Inferior parietal cortex (tissue), 1 donor: ENCODE measurements around the gene BTC.
"Not testable (repeated sequence)": the region's sequence is repeated elsewhere in the genome, so short reads cannot be mapped to it uniquely, and the experiment has no call there.

Experiments
- DNase-seq: peaks from one replicate; pipeline ENCODE4 v3.0.0-alpha.2; 2016; ENCODE audit errors: extremely low spot score

The BTC gene

GRCh38 chr4:74758551-74759145, 35.7 kb downstream of the BTC start:
- no peak for DNase-seq

- no peak for DNase-seq
Observed at GRCh38 chr4:74757136-74757535, 37.2 kb downstream of the BTC start.

GRCh38 chr4:74755486-74755885, 38.8 kb downstream of the BTC start:
- DNase-seq, result no peak

GRCh38 chr4:74754218-74754617, 40.1 kb downstream of the BTC start:
- DNase-seq, result no peak

DNA sequence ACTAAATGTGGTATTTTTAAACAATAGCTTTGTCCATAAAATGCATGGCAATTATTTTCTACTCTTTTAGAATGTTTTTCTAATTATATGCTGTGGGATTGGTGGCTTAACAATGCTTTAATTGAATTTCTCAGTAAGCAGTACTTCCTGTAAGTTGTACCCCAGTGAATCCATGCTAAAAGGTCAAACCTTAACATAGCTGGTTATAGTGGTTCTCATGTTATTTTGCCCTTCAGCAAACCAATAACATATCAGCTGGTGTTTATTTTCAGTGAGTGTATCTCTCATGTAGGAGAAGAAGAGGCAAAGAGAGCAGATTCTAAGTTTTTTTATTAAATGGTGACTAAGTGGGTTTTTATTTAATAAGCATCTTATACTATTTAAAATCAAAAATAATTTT, 41.5 kb downstream of the BTC start:
- no peak for DNase-seq

DNA sequence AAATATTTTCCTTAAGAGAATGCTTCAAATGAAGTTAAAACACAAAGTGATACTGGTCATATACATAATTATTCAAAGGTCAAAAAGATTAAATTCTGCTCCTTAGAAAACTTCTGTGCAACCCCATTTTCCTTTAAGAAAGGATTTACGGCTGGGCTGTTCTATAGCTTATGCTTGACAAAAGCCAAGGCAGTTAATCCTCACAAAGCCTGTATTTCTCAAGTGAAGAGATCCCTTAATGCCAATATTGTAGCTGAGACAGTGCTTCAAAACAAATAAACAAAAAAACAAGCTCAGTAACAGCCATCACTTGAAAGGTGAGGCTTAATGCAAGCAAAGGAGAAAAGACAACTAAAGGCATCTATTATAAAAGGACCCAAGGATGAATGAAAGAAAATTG, 42.5 kb downstream of the BTC start:
- no peak for DNase-seq

DNA sequence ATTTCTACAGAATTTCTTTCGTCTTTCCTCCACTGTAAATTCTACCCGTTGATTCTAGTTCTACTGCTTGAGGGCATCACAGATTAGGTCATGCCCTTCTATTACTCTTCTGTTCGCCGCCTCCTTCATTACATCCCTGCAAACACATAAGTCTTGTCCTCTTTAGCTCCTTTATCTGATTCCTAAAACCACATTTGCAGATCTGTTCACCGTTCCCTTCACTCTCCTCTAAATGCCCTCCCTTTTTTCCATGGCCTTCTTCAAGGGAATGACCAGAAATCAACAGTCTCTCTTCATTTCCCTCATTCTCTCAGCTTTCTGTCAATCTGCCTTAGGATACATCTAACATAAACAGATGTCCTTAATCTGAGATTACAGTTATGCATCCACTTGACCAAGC, 43.1 kb downstream of the BTC start:
- DNase-seq, result no peak

GRCh38 chr4:74742185-74742584, 52.1 kb downstream of the BTC start:
- DNase-seq, result no peak

DNA sequence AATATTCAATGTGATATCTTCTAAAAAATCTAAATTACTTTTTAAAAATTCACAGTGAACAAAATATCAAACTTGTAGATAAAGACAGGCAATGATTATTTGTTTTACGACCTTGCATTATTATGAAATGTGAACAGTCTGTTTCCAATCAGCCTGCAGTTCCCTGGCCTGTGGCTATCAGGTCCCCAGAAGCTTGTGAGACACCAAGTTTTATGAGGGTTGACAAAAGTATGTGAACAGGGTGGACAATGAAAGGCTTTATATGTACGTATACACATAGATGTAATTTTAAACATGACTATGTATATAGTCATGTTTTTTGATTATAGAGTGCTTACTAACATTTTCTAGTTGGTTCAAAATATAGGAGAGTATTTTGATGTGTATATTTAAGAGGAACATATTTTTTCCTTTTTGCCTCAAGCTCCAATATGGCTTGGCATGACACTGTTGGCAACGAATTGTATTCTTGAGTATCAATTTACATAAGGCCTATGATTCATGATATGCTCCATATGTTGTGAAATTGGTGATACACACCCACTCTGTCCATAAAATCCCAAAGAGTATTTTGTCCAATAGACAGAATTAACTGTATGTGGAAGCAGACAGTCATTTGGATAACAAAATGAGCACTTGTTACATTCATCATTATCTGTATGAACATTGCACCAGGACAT, 55.7 kb downstream of the BTC start:
- peak; percentile 56 for DNase-seq

DNA sequence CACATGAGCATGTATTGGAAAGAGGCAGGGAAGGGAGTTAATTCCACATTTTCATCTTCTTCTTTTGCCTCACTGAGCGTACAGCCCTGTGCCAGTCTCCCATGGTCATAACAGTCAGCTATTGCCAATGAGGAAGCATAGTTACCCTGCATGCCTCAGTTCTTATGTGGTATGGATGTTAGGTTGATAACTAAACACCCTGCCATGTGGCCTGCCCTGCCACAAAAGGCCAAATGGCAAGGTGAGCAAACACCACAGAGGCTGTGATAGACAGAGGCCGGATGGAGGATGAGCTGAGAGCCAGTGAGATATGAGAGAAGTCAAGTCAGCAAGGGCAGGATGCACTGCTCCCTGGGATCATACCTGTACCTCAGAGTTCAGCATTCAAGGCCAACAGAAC, 59.3 kb downstream of the BTC start:
- no peak for DNase-seq

DNA sequence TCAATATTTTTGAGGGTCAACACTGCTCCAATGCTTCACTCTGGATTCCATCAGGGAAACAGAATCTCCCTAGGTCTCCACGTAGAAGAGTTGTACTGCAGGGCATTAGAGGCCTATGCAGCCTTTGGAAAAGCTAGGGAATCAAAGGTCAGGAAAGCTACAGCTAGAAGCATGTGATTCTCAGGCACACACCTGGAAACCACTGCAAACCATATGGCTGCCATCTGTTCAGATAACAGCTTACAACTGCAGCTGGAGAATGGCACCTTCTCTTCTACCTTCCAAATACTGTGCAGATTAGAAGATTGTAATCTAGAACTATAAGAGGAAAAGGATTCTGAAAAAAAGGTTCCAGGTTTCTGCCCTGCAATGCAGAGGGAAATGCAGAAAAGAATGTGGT, 60.6 kb downstream of the BTC start:
- DNase-seq, result no peak

DNA sequence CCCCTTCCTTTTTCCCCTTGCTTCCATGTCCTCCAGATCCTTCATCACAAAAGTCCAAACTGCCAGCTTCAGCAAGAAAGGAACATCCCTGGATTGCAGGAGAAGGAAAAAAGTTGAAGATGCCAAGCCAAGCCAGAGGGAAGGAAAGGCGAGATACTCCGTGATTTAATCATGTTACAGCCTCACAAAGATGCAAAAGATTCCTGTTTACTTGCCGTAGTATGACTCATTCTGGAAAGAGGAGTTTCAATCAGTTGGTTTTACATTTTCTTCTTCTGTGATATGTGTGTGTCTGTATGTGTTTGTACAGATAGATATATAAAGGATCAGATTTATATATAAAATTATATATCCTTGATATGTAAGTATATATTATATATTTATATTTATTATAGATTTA, 69.3 kb downstream of the BTC start:
- DNase-seq, result no peak

GRCh38 chr4:74716436-74716765, 77.9 kb downstream of the BTC start:
- no peak for DNase-seq

GRCh38 chr4:74715706-74716435, 78.5 kb downstream of the BTC start:
- DNase-seq, result no peak

- DNase-seq, result no peak
Observed at GRCh38 chr4:74714611-74715130, 79.7 kb downstream of the BTC start.

GRCh38 chr4:74708135-74708534, 86.2 kb downstream of the BTC start:
- DNase-seq, result not testable (repeated sequence)
